Lung (tissue), 12 donors: ENCODE measurements around the gene FAM13A. TPM values are rescaled to one million over a fixed set of nuclear protein-coding genes. Genes with fewer than 3 reads are reported as not detected.

Source experiments
- ATAC-seq: fragments of 200-7000 bp; cut with Tn5 transposase; one replicate; pipeline ENCODE4 v1.9.1; 2020; ENCODE audit warnings: moderate number of reproducible peaks; ENCODE audit not compliant: insufficient read depth, low FRiP score
- DNase-seq, 3 donors: peaks; one replicate each; pipeline ENCODE4 v3.0.0-alpha.2; 2013 to 2017
- H3K27ac ChIP-seq, 2 donors: one replicate each; pipeline ENCODE4 v1.5.1; 2013; ENCODE audit warnings: mild to moderate bottlenecking in 2 of 2, moderate library complexity in 2 of 2, control low read depth in 1 of 2, inconsistent platforms in 1 of 2, low read depth in 1 of 2, low read length in 1 of 2
- H3K27me3 ChIP-seq, 3 donors: one replicate each; pipeline ENCODE4 v1.5.1; 2013; ENCODE audit warnings: low read length in 2 of 3; ENCODE audit not compliant: control insufficient read depth in 3 of 3, insufficient read depth in 3 of 3
- H3K36me3 ChIP-seq, 4 donors: one replicate each; pipeline ENCODE4 v1.5.1; 2013; ENCODE audit warnings: low read length in 4 of 4, mild to moderate bottlenecking in 1 of 4, moderate library complexity in 1 of 4; ENCODE audit not compliant: control insufficient read depth in 4 of 4, insufficient read depth in 4 of 4
- H3K4me1 ChIP-seq, 5 donors: one replicate each; pipeline ENCODE4 v1.5.1; 2013; ENCODE audit warnings: low read length in 5 of 5, mild to moderate bottlenecking in 2 of 5, moderate library complexity in 1 of 5; ENCODE audit not compliant: control insufficient read depth in 5 of 5, insufficient read depth in 5 of 5
- H3K4me3 ChIP-seq: one replicate; pipeline ENCODE4 v1.5.1; 2013; ENCODE audit warnings: mild to moderate bottlenecking, control low read depth, moderate library complexity
- H3K9ac ChIP-seq, 2 donors: one replicate each; pipeline ENCODE4 v1.5.1; 2013; ENCODE audit warnings: low read length in 2 of 2, control low read depth in 1 of 2; ENCODE audit not compliant: insufficient read depth in 1 of 2
- H3K9me3 ChIP-seq, 4 donors: one replicate each; pipeline ENCODE4 v1.5.1; 2013; ENCODE audit warnings: low read length in 3 of 4, mild to moderate bottlenecking in 1 of 4, moderate library complexity in 1 of 4; ENCODE audit not compliant: control insufficient read depth in 4 of 4, insufficient read depth in 3 of 4
- CTCF ChIP-seq: IDR thresholded peaks from 2 replicates; pipeline ENCODE4 v1.5.1; 2012; ENCODE audit warnings: mild to moderate bottlenecking; ENCODE audit errors: control extremely low read depth, extremely low read depth
- WGBS, 2 donors: extraction: QIAGEN DNeasy Blood & Tissue Kit; methylation state at CpG; one replicate each; pipeline ENCODE4 v1.1.7; 2013; 5-methylcytosine and 5-hydroxymethylcytosine counted together
- polyA plus RNA-seq, 2 donors: library from polyadenylated mRNA; stranded (reverse); fragments of 200-250 nt; gene quantifications; one replicate each; pipeline ENCODE4 v1.2.1, GENCODE V29; 2013
- total RNA-seq, 2 donors: library from RNA; depleted of rRNA in 1 of 2; stranded (reverse); fragments of >200 nt in 1 of 2; gene quantifications; one replicate each; pipeline ENCODE4 v1.2.1, GENCODE V29; 2014 to 2021
- donor health status: control.
- donor health status: control.
- donor health status: Bipolar disorder and iron deficiency.
- donor health status: healthy.
- donor health status: DM: yes; HTN: yes; CAD: no.

Gene FAM13A
- total and polyA plus RNA-seq, 4 donors: 9.2 to 122 (median 29.3) TPM

DNA sequence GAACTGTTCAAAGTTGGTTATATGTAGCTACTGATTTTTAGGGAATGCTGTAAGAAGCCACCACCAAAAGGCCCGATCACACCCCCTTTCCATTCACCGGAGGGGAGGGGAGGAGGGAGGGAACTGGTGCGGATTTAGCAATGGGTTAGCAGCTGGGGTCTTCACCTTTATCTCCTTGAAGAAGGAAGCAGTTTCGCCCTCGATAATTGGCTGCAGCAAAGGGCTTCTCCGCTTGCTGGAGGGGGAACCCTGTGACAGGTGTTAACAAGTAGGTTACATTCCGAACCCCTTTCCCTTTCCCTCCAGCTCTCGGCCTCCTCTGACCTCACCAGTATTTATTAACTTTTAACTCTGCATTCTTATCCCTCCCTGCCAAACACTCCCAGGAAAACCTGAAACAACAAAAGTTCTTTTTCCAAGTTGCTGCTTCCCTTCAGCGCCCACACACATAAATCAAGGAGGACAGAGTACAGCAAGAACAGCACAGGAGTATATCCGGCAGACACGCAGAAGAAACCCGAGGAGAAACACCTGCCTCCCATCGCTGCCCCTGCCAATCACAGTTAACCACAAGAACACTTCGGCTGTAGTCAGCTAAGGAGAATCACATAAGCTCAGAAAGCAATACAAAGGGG is 319.6 kb downstream of the FAM13A start:
- H3K27ac ChIP-seq: peak overlapping the region in 1 of 2 donors; percentile 55
- peak overlapping the region in 1 of 2 donors; percentile 1 for H3K9ac ChIP-seq
- DNase-seq (peak in 1 of 3 donors; percentile 28), ATAC-seq (no peak)
- no peak for TF ChIP-seq CTCF
- H3K27me3 ChIP-seq: no peaks in the 10 kb centered on the region
- H3K4me3 ChIP-seq: no peak overlapping the region
- H3K9me3 ChIP-seq: no peaks in the 10 kb centered on the region
- H3K4me1 ChIP-seq: peaks cover 0 to 21% (median 10%) of the 10 kb centered on the region in 5 donors
- H3K36me3 ChIP-seq: peaks cover 0 to 61% (median 13%) of the 10 kb centered on the region in 4 donors
- WGBS, 2 donors: 25 to 27% methylated on average over 14 of the region's 14 CpGs

- ATAC-seq (no peak), DNase-seq (no peak)
- Histone ChIP-seq H3K36me3 (peaks cover 2 to 56% (median 15%) of the 10 kb centered on the region in 4 donors), H3K27me3 (no peaks in the 10 kb centered on the region), H3K27ac (no peak overlapping the region), H3K4me1 (peaks cover 0 to 28% (median 10%) of the 10 kb centered on the region in 5 donors), H3K4me3 (no peak overlapping the region), H3K9me3 (no peaks in the 10 kb centered on the region), H3K9ac (no peak overlapping the region)
- TF ChIP-seq CTCF: no peak
- 73 to 86% methylated on average over 3 of the region's 3 CpGs for WGBS, 2 donors
These were observed 320.7 kb downstream of the FAM13A start for GRCh38 chr4:88736264-88736663.

DNA sequence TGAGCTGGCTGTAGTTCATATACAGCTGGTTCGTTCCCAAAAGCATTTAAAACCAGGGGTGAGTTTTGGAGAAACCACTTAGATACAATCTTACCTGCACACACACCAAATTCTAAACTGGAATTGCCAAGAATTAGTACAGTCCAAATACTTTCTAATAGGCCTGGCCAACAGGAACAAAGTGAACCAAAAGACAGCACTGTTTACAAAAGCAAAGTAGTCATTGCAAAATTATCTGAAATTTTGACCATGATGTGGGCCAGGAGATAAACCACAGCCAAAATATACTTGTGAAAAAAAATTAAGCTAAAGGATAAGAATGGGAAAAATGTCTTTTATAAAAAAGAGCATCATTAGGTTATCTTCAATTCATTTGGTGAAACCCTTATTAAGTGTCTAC is 321.4 kb downstream of the FAM13A start:
- Histone ChIP-seq H3K4me3 (no peak overlapping the region), H3K9me3 (no peaks in the 10 kb centered on the region), H3K9ac (no peak overlapping the region), H3K27me3 (no peaks in the 10 kb centered on the region), H3K4me1 (peaks cover 0 to 29% (median 13%) of the 10 kb centered on the region in 5 donors), H3K27ac (no peak overlapping the region), H3K36me3 (peaks cover 7 to 54% (median 20%) of the 10 kb centered on the region in 4 donors)
- ATAC-seq: no peak
- TF ChIP-seq CTCF: no peak
- DNase-seq: peak in 2 of 3 donors; percentile 60 to 65
- WGBS, 2 donors: 65 to 86% methylated on average over 1 of the region's 1 CpG
